Liver (tissue), 9 donors: Measurements from ENCODE around the gene MEX3B. TPM values are rescaled to one million over a fixed set of nuclear protein-coding genes. Genes with fewer than 3 reads are reported as not detected.

Experiments
- DNase-seq: peaks from one replicate; pipeline ENCODE4 v3.0.0-alpha.2; 2017; ENCODE audit warnings: low spot score
- H3K27ac ChIP-seq, 2 donors: one replicate each; pipeline ENCODE4 v1.7.0; 2013; ENCODE audit warnings: inconsistent platforms in 2 of 2, low read length in 2 of 2, control low read depth in 1 of 2, low read depth in 1 of 2, mild to moderate bottlenecking in 1 of 2
- H3K27me3 ChIP-seq, 4 donors: one replicate each; pipeline versions ENCODE4 v1.6.1 to v1.7.0; 2013; ENCODE audit warnings: low read length in 3 of 4, inconsistent platforms in 1 of 4, mild to moderate bottlenecking in 1 of 4, moderate library complexity in 1 of 4; ENCODE audit not compliant: control insufficient read depth in 4 of 4, insufficient read depth in 4 of 4
- H3K36me3 ChIP-seq, 4 donors: one replicate each; pipeline versions ENCODE4 v1.6.1 to v1.7.0; 2013; ENCODE audit warnings: low read length in 3 of 4, mild to moderate bottlenecking in 3 of 4, low read depth in 1 of 4, moderate library complexity in 1 of 4; ENCODE audit not compliant: control insufficient read depth in 4 of 4, insufficient read depth in 3 of 4
- H3K4me1 ChIP-seq, 4 donors: one replicate each; pipeline versions ENCODE4 v1.6.1 to v1.7.0; 2013; ENCODE audit warnings: low read length in 3 of 4, mild to moderate bottlenecking in 3 of 4, moderate library complexity in 1 of 4; ENCODE audit not compliant: control insufficient read depth in 4 of 4, insufficient read depth in 4 of 4
- H3K4me3 ChIP-seq, 3 donors: one replicate each; pipeline versions ENCODE4 v1.6.1 to v1.7.0; 2013; ENCODE audit warnings: low read length in 3 of 3, control low read depth in 1 of 3, low read depth in 1 of 3, mild to moderate bottlenecking in 1 of 3
- H3K9ac ChIP-seq, 2 donors: one replicate each; pipeline ENCODE4 v1.7.0; 2013; ENCODE audit warnings: low read length in 2 of 2, mild to moderate bottlenecking in 2 of 2, moderate library complexity in 2 of 2, control low read depth in 1 of 2, low read depth in 1 of 2
- H3K9me3 ChIP-seq, 4 donors: one replicate each; pipeline versions ENCODE4 v1.6.1 to v1.7.0; 2013; ENCODE audit warnings: low read length in 3 of 4; ENCODE audit not compliant: control insufficient read depth in 4 of 4
- ATF3 ChIP-seq: IDR thresholded peaks from 2 replicates; pipeline ENCODE4 v1.6.1; 2016; ENCODE audit warnings: antibody characterized with exemption
- CTCF ChIP-seq: fragments of 150-350 bp; IDR thresholded peaks from 2 replicates; pipeline ENCODE4 v1.5.1; 2017; ENCODE audit warnings: improper control_type of control experiment, low read depth, low read length; ENCODE audit not compliant: missing input control
- EGR1 ChIP-seq, 2 donors: IDR thresholded peaks; 2 replicates each; pipeline ENCODE4 v1.6.1; 2016 to 2018; ENCODE audit warnings: antibody characterized with exemption in 2 of 2, low read depth in 2 of 2
- FOXA1 ChIP-seq: IDR thresholded peaks from 2 replicates; pipeline ENCODE4 v1.6.1; 2016; ENCODE audit warnings: antibody characterized with exemption
- HNF4A ChIP-seq, 2 donors: conservative IDR thresholded peaks; 2 replicates each; pipeline ENCODE4 v1.6.1; 2016; ENCODE audit warnings: antibody characterized with exemption in 2 of 2, mild to moderate bottlenecking in 2 of 2
- HNF4G ChIP-seq: IDR thresholded peaks from 2 replicates; pipeline ENCODE4 v1.6.1; 2016; ENCODE audit warnings: antibody characterized with exemption
- JUND ChIP-seq, 2 donors: IDR thresholded peaks; 2 replicates each; pipeline ENCODE4 v1.6.1; 2016; ENCODE audit warnings: antibody characterized with exemption in 2 of 2
- MAX ChIP-seq: IDR thresholded peaks from 2 replicates; pipeline ENCODE4 v1.6.1; 2016; ENCODE audit warnings: antibody characterized with exemption
- NR2F2 ChIP-seq: IDR thresholded peaks from 2 replicates; pipeline ENCODE4 v1.6.1; 2016; ENCODE audit warnings: antibody characterized with exemption
- RAD21 ChIP-seq, 2 donors: IDR thresholded peaks; 2 replicates each; pipeline ENCODE4 v1.6.1; 2016; ENCODE audit warnings: antibody characterized with exemption in 2 of 2, mild to moderate bottlenecking in 2 of 2
- REST ChIP-seq: IDR thresholded peaks from 2 replicates; pipeline ENCODE4 v1.6.1; 2016; ENCODE audit warnings: antibody characterized with exemption, mild to moderate bottlenecking
- RXRA ChIP-seq, 2 donors: IDR thresholded peaks; 2 replicates each; pipeline ENCODE4 v1.6.1; 2017 to 2018; ENCODE audit warnings: antibody characterized with exemption in 2 of 2, mild to moderate bottlenecking in 1 of 2
- SP1 ChIP-seq: IDR thresholded peaks from 2 replicates; pipeline ENCODE4 v1.6.1; 2018; ENCODE audit warnings: antibody characterized with exemption, mild to moderate bottlenecking
- YY1 ChIP-seq: IDR thresholded peaks from 2 replicates; pipeline ENCODE4 v1.6.1; 2016; ENCODE audit warnings: antibody characterized with exemption, mild to moderate bottlenecking
- ZBTB33 ChIP-seq: IDR thresholded peaks from 2 replicates; pipeline ENCODE4 v1.6.1; 2016; ENCODE audit warnings: antibody characterized with exemption
- WGBS: extraction: QIAGEN DNeasy Blood & Tissue Kit; methylation state at CpG from one replicate; pipeline ENCODE4 v1.1.7; 2013; 5-methylcytosine and 5-hydroxymethylcytosine counted together
- polyA plus RNA-seq, 2 donors: library from polyadenylated mRNA; stranded (reverse) in 1 of 2; unstranded in 1 of 2; fragments of 200-250 nt in 1 of 2; fragments of >200 nt in 1 of 2; fragmentation: Nextera tagmentation in 1 of 2; extraction: Ambion mirVana in 1 of 2; gene quantifications; one replicate each; pipeline versions ENCODE4 v1.2.1 to v1.2.3, GENCODE V29; 2013 to 2015
- total RNA-seq, 2 donors: library from RNA; depleted of rRNA; stranded (reverse); fragments of >200 nt; gene quantifications; one replicate each; pipeline ENCODE4 v1.2.3, GENCODE V29; 2014
- donor health status: healthy.
- donor health status: healthy.
- donor health status: healthy.
- donor health status: healthy.
- donor health status: healthy.

The MEX3B gene
- total and polyA plus RNA-seq, 4 donors, result 0.33 to 1.4 (median 0.89) TPM; not detected in 1

- no peak for TF ChIP-seq ATF3
- TF ChIP-seq SP1, result no peak
- no peak for TF ChIP-seq RAD21 (IDR thresholded peaks at IDR 0.05)
- no peak for TF ChIP-seq MAX
- no peak overlapping the region for H3K27ac ChIP-seq
- no peaks in the 10 kb centered on the region for H3K36me3 ChIP-seq
- no peak overlapping the region for H3K9ac ChIP-seq
- no peak overlapping the region for H3K4me3 ChIP-seq
- whole genome bisulfite sequencing, result 79% methylated on average over 7 of the region's 7 CpGs
- no peak for DNase-seq
- no peaks in the 10 kb centered on the region for H3K9me3 ChIP-seq
- H3K4me1 ChIP-seq, result no peaks in the 10 kb centered on the region
- peaks cover 0 to 7% (median 0%) of the 10 kb centered on the region in 4 donors for H3K27me3 ChIP-seq
Observed at GRCh38 chr15:82012908-82013307, 32.9 kb downstream of the MEX3B start.

GRCh38 chr15:82005239-82005638 is 40.6 kb downstream of the MEX3B start:
- H3K9me3 ChIP-seq, result peaks cover 2 to 4% (median 3%) of the 10 kb centered on the region in 4 donors
- no peaks in the 10 kb centered on the region for H3K4me1 ChIP-seq
- no peak for TF ChIP-seq HNF4G
- TF ChIP-seq HNF4A (conservative IDR thresholded peaks at IDR 0.05), result no peak
- no peak for TF ChIP-seq CTCF
- TF ChIP-seq JUND (IDR thresholded peaks at IDR 0.05), result no peak
- TF ChIP-seq RAD21 (IDR thresholded peaks at IDR 0.05), result no peak
- no peak for TF ChIP-seq YY1
- TF ChIP-seq RXRA (IDR thresholded peaks at IDR 0.05), result no peak
- TF ChIP-seq ZBTB33, result no peak
- TF ChIP-seq FOXA1, result no peak
- TF ChIP-seq ATF3, result no peak
- TF ChIP-seq SP1, result no peak
- TF ChIP-seq MAX, result no peak
- TF ChIP-seq EGR1 (IDR thresholded peaks at IDR 0.05; ENCODE audit: low read depth in 2 of 2), result no peak
- TF ChIP-seq REST, result no peak
- no peak for TF ChIP-seq NR2F2
- H3K36me3 ChIP-seq, result no peaks in the 10 kb centered on the region
- no peak overlapping the region for H3K27ac ChIP-seq
- H3K9ac ChIP-seq, result no peak overlapping the region
- H3K27me3 ChIP-seq, result no peaks in the 10 kb centered on the region
- H3K4me3 ChIP-seq, result no peak overlapping the region
- DNase-seq, result no peak
- WGBS, result 83% methylated on average over 1 of the region's 1 CpG
